Stimulated activated CD4-positive, alpha-beta T cell treated with anti-CD3 and anti-CD28 coated beads, Interleukin-12 subunit alpha, Interleukin-12 subunit beta, amount 100 ng/mL, for 4 hours (primary cell): ENCODE measurements around the gene NT5DC3.

Source experiments
- DNase-seq: peaks from one replicate; pipeline ENCODE4 v3.0.0-alpha.2; 2020

NT5DC3 gene

DNA sequence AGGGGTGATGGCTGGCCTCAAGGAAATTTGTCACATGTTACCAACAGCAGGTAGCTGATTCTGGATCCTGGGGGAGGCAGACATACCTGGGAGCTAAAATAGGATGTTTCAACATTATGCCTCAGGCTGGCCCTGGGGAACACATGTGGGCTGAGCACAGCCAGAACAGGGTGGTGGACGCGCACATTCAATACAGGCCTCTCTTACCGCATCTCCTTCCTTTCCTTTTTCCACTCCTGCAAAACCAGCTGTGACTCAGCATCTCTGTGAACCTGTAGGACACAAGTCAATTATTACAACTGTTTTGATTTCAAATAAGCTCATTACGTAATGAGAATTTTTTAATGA, 61.0 kb downstream of the NT5DC3 start:
- no peak for DNase-seq

GRCh38 chr12:103779410-103780092, 61.5 kb downstream of the NT5DC3 start:
- DNase-seq = no peak

DNA sequence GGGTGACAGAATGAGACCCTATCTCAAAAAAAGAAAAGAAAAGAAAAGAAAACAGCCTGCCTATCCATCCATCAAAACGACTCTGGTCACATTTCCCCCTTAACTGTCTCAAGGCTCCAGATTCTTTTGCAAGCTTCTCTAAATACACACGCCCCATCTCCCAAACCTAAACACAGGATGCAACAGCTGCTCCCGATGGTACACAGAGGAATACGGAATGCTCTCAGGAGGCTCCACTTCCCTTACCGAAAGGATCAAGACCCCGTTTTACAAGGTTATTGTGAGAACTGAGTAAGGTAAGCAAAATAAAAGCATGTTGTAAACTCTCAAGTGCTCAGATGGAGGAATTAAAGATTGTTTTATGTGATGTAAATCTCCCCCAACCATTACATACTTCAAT, 62.3 kb downstream of the NT5DC3 start:
- DNase-seq = no peak

- DNase-seq = no peak
Measured at GRCh38 chr12:103774977-103775560, 66.0 kb downstream of the NT5DC3 start.

GRCh38 chr12:103773109-103773910, 67.7 kb downstream of the NT5DC3 start:
- no peak for DNase-seq

- DNase-seq = no peak
Measured at GRCh38 chr12:103772367-103773108, 68.5 kb downstream of the NT5DC3 start.

DNA sequence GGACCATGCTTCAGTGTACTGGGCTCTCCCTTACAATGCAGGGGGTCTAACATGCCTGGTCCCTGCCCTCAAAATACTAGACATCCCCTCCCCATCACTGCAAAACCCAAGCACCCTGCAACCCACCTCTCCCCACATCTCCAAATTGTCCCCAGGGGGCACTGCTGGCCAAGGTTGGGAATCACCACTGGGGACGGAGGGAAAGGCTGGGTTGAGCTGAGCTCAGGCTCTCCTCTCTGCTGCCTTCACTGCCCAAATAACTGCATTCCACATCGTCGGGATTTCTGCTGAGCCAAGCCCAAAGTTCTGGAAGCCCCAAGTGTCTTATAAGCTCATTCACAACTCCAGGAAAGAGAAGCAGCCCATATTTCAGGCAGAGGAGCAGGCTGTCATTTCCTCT, 69.6 kb downstream of the NT5DC3 start:
- DNase-seq = peak; percentile 4

- no peak for DNase-seq
Measured at GRCh38 chr12:103769240-103769945, 71.6 kb downstream of the NT5DC3 start.

- DNase-seq = no peak
Measured at GRCh38 chr12:103768467-103769123, 72.4 kb downstream of the NT5DC3 start.

GRCh38 chr12:103766028-103766427, 75.0 kb downstream of the NT5DC3 start:
- no peak for DNase-seq

- DNase-seq = no peak
Measured at GRCh38 chr12:103765322-103765721, 75.7 kb downstream of the NT5DC3 start.

DNA sequence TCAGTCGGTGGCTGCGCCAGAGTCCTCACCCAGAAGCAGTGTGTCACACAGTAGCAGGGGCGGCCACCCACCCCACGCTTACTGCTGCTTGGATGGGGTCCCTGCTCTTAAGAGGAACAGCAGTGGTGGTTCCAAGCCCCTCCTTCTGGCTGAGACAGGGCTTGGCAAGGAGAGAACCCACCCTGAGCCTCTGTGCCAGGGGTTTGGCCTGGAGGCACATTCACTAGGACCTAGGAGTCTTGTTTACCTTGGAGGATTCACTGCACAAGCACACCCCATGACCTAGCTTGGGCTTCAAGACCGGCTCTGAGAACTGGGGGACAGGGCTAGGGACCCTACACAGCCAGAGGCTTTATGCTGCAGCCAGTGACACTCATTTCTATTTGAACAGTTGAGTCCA, 78.6 kb downstream of the NT5DC3 start:
- DNase-seq = no peak

DNA sequence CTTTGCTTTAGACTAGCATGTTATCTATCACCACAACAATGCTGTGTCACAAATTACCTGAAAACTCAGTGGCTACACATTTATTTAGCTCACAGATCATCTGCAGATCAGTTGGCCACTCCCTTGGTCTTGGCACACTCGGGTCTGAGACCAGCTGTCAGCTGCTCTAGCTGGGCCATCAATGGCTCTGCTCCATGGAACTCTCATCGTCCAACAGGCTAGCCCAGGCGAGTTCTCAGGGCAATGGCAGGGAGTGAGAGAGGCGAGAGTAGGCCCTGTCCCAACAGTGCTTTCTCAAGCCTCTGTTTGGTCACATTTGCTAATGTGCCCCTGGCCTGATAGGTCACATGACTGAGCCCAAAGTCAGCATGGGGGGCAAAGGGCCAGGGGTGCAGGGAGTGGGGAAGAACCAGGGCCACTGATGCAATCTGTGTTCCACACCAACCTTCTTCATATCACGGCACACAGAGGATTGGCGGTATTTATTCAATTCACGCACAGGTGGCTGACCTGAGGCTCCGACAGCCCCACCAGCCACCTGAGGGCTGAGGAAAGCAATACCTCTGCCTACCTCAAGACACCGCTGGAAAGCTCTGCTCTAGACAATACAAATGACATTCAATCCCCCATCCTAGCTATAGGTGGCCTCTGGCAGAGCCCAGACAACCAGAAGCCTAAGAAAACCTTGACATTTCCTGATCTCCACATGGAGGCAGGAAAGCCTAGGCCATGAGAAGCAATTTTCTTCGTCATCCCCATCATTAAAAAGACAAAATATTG, 82.5 kb downstream of the NT5DC3 start:
- DNase-seq = no peak

DNA sequence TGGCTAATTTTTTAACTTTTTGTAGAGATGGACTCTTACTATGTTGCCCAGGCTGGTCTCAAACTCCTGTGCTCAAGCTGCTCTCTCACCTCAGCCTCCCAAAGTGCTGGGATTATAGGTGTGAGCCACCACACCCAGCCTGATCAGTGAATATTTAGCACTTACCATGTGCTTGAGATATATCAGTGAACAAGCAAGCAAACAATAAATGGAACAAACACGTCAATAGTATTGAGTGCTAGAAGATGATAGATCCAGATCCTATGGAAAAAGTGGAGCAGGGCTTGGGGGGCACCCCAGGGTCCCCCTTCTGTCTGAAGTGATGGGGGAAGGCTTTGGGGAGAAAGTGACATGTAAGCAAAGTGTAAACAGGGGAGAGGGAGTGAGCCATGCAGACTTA, 83.8 kb downstream of the NT5DC3 start:
- DNase-seq = no peak

DNA sequence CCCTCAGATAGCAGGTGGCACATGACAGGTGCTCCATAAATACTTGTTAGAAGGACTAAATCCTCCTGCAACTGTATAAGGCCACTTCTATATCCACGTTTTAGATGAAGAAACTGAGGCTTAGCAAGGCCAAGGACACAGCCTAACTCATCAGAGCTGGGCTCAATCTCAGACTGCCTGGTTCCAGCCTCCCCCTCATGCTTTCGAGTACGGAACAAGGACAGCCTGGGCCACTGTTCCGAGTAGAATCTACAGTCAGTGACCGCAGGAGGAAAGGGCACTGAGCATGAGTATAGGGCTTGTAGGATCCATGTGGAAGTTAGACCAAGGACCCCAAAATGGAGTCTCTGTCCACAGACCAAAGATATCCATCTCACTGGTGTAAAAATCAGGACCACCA, 84.6 kb downstream of the NT5DC3 start:
- no peak for DNase-seq

GRCh38 chr12:103755425-103755824, 85.6 kb downstream of the NT5DC3 start:
- no peak for DNase-seq

GRCh38 chr12:103751600-103751999, 89.4 kb downstream of the NT5DC3 start:
- DNase-seq = no peak

DNA sequence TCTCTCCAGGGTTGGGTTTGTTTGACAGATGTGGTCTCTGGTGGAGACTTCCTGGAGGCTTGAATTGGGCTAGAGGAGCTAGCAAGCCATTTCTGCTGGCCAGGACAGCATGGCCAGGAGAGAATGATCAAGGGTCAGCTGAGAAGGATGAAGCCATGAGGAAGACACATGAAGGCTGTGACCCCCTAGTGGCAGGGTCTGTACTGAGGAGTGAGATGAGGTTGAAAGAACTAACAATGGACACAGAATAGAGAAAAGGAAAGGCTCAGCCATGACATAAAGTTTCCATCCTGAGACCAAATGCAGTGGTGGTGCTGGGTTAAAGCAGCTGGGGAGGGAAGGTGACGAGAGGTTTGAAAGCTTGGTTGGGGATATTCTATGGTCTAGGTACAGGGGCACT, 89.9 kb downstream of the NT5DC3 start:
- no peak for DNase-seq

- no peak for DNase-seq
Measured at GRCh38 chr12:103748875-103749274, 92.2 kb downstream of the NT5DC3 start.

GRCh38 chr12:103748002-103748401, 93.0 kb downstream of the NT5DC3 start:
- no peak for DNase-seq

DNA sequence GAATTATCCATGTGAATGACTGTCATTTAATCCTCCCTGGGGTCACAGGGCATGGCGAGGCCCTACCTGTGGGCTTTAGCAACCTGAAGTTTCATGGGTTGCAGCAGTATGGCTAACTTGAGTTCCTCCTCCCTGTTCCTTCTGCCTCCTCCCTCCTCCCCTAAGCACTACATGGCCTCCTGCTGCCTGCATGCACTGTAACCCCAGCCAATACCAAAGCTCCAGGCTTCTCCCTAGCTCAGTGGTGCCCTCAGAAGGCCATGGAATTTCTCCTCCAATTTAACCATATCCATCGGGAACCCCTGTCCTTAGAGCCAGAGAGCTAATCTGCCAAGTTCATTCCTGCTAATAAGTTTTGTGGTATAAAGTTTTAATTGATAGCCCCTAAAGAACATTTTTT, 95.1 kb downstream of the NT5DC3 start:
- DNase-seq = no peak

GRCh38 chr12:103743788-103744187, 97.2 kb downstream of the NT5DC3 start:
- no peak for DNase-seq
